ENCODE results near the gene CTIF.

The CTIF gene

DNA sequence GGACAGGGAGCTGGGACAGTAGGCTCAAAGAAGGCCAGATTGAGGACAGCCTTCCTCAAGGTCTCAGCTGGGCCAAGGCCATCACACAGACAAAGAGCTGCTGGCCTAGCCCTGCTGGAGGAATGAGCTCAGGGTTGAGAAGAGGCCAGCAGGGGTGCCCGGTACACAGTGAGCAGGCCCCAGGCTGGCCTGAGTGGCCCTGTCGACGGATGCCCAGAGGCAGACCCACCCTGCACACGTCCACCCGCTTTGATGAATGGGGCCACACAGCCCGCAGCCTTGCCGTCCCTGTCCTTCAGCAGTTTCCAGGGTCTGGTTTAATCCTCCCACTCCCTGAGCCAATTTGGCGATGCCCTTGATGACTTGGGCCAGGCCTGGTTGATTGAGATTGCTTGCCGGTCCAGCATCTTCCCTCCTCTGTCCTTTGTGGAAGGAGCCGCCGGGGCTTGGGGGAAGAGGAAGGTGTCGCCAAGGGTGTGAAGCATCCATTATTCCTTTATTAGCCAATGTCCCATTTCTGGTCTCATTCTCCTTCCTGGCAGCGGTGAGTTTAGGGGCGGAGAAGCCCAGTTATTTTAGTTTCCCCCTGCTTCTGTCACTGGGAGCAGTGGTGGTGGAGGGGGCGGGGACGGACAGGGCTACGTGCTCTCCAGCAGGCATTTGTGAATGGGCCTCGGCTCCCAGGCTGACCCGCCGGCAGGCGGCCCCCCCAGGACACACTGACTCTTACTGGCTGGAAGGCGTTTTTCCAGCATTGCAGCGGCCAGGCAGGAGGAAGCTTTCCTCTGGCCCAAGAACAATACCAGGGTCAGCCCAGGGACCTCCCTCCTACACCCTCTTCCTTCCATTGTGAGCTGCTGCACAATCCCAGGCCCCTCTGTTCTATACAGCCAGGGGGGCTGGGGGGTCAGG lies 141.8 kb downstream of the CTIF start:
- Histone ChIP-seq H4K20me1 (ENCODE audit: insufficient read depth, low read length) (no peaks in the 10 kb centered on the region), H3K27me3 (replicated peaks; ENCODE audit: insufficient read depth, low read length) (no peaks in the 10 kb centered on the region), H3F3A (ENCODE audit: insufficient read depth, low read length) (no peaks in the 10 kb centered on the region), H3K9ac (ENCODE audit: low read length) (no peak overlapping the region), H3K4me2 (ENCODE audit: low read depth, low read length) (no peak overlapping the region), H3K4me3 (ENCODE audit: low read length) (no peak overlapping the region), H3K36me3 (replicated peaks; ENCODE audit: insufficient read depth, low read length) (no peaks in the 10 kb centered on the region), H3K79me2 (ENCODE audit: low read length) (no peaks in the 10 kb centered on the region), H3K9me3 (replicated peaks; ENCODE audit: insufficient read depth, low read length) (no peaks in the 10 kb centered on the region), H3K4me1 (ENCODE audit: low read length) (0 out of 2 replicates have a peak, but pooled peaks cover under 1% of the 10 kb centered on the region), H2AFZ (ENCODE audit: low read length) (no peak overlapping the region), H3K9me2 (replicated peaks; ENCODE audit: insufficient read depth, low read length) (no peaks in the 10 kb centered on the region), H3K27ac (ENCODE audit: low read length) (no peak overlapping the region)
- TF ChIP-seq EZH2 (optimal IDR thresholded peaks at IDR 0.05; ENCODE audit: low read depth, low read length) = no peak
- TF ChIP-seq EZH2phosphoT487 (IDR thresholded peaks at IDR 0.05; ENCODE audit: low read length) = no peak
- TF ChIP-seq, protein P1, sequence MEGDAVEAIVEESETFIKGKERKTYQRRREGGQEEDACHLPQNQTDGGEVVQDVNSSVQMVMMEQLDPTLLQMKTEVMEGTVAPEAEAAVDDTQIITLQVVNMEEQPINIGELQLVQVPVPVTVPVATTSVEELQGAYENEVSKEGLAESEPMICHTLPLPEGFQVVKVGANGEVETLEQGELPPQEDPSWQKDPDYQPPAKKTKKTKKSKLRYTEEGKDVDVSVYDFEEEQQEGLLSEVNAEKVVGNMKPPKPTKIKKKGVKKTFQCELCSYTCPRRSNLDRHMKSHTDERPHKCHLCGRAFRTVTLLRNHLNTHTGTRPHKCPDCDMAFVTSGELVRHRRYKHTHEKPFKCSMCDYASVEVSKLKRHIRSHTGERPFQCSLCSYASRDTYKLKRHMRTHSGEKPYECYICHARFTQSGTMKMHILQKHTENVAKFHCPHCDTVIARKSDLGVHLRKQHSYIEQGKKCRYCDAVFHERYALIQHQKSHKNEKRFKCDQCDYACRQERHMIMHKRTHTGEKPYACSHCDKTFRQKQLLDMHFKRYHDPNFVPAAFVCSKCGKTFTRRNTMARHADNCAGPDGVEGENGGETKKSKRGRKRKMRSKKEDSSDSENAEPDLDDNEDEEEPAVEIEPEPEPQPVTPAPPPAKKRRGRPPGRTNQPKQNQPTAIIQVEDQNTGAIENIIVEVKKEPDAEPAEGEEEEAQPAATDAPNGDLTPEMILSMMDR (IDR thresholded peaks at IDR 0.05; ENCODE audit: low read length) = no peak
- DNase-seq = no peak

GRCh38 chr18:48682768-48683167 lies 143.9 kb downstream of the CTIF start:
- H3F3A ChIP-seq (ENCODE audit: insufficient read depth, low read length) = no peaks in the 10 kb centered on the region
- no peak overlapping the region for H3K4me2 ChIP-seq (ENCODE audit: low read depth, low read length)
- no peaks in the 10 kb centered on the region for H3K4me1 ChIP-seq (ENCODE audit: low read length)
- no peak overlapping the region for H3K27ac ChIP-seq (ENCODE audit: low read length)
- H4K20me1 ChIP-seq (ENCODE audit: insufficient read depth, low read length) = no peaks in the 10 kb centered on the region
- H3K36me3 ChIP-seq (replicated peaks; ENCODE audit: insufficient read depth, low read length) = no peaks in the 10 kb centered on the region
- no peak for DNase-seq
- H3K27me3 ChIP-seq (replicated peaks; ENCODE audit: insufficient read depth, low read length) = no peaks in the 10 kb centered on the region
- H3K9me3 ChIP-seq (replicated peaks; ENCODE audit: insufficient read depth, low read length) = no peaks in the 10 kb centered on the region
- no peak overlapping the region for H3K9ac ChIP-seq (ENCODE audit: low read length)
- no peak for TF ChIP-seq EZH2phosphoT487 (IDR thresholded peaks at IDR 0.05; ENCODE audit: low read length)
- no peak for TF ChIP-seq EZH2 (optimal IDR thresholded peaks at IDR 0.05; ENCODE audit: low read depth, low read length)
- TF ChIP-seq, protein P1 (IDR thresholded peaks at IDR 0.05; ENCODE audit: low read length) = no peak
- no peaks in the 10 kb centered on the region for H3K79me2 ChIP-seq (ENCODE audit: low read length)
- H3K4me3 ChIP-seq (ENCODE audit: low read length) = no peak overlapping the region
- H3K9me2 ChIP-seq (replicated peaks; ENCODE audit: insufficient read depth, low read length) = no peaks in the 10 kb centered on the region
- no peak overlapping the region for H2AFZ ChIP-seq (ENCODE audit: low read length)

DNA sequence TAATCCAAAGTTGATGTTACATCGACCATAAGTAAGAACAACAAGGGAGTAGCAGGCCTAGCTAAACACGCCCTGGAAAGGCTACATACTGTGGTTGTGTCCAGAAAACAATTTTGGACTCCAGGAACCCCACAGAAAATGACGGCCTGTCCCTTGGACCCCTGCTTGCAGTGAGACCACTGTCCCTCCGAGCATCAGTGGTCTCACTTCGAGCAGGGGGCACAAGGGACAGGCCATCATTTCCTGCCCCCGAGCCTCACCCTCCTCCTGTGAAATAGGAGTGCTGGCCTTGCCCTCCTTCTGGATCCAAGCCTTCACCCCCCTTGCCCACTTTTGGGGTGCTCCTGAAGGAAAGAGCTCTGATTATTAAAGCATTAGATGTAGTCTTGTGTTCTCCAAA lies 144.4 kb downstream of the CTIF start:
- Histone ChIP-seq H3F3A (ENCODE audit: insufficient read depth, low read length) (no peaks in the 10 kb centered on the region), H3K27me3 (replicated peaks; ENCODE audit: insufficient read depth, low read length) (no peaks in the 10 kb centered on the region), H3K9me3 (replicated peaks; ENCODE audit: insufficient read depth, low read length) (no peaks in the 10 kb centered on the region), H3K4me2 (ENCODE audit: low read depth, low read length) (no peak overlapping the region), H3K79me2 (ENCODE audit: low read length) (no peaks in the 10 kb centered on the region), H4K20me1 (ENCODE audit: insufficient read depth, low read length) (no peaks in the 10 kb centered on the region), H3K9ac (ENCODE audit: low read length) (no peak overlapping the region), H3K4me3 (ENCODE audit: low read length) (no peak overlapping the region), H3K9me2 (replicated peaks; ENCODE audit: insufficient read depth, low read length) (no peaks in the 10 kb centered on the region), H3K4me1 (ENCODE audit: low read length) (no peaks in the 10 kb centered on the region), H3K36me3 (replicated peaks; ENCODE audit: insufficient read depth, low read length) (no peaks in the 10 kb centered on the region), H3K27ac (ENCODE audit: low read length) (no peak overlapping the region), H2AFZ (ENCODE audit: low read length) (no peak overlapping the region)
- DNase-seq = no peak
- no peak for TF ChIP-seq EZH2phosphoT487 (IDR thresholded peaks at IDR 0.05; ENCODE audit: low read length)
- TF ChIP-seq, protein P1 (IDR thresholded peaks at IDR 0.05; ENCODE audit: low read length) = no peak
- no peak for TF ChIP-seq EZH2 (optimal IDR thresholded peaks at IDR 0.05; ENCODE audit: low read depth, low read length)

All from MM.1S (cell line).